Measurements from ENCODE around the gene SLC38A3.

DNA sequence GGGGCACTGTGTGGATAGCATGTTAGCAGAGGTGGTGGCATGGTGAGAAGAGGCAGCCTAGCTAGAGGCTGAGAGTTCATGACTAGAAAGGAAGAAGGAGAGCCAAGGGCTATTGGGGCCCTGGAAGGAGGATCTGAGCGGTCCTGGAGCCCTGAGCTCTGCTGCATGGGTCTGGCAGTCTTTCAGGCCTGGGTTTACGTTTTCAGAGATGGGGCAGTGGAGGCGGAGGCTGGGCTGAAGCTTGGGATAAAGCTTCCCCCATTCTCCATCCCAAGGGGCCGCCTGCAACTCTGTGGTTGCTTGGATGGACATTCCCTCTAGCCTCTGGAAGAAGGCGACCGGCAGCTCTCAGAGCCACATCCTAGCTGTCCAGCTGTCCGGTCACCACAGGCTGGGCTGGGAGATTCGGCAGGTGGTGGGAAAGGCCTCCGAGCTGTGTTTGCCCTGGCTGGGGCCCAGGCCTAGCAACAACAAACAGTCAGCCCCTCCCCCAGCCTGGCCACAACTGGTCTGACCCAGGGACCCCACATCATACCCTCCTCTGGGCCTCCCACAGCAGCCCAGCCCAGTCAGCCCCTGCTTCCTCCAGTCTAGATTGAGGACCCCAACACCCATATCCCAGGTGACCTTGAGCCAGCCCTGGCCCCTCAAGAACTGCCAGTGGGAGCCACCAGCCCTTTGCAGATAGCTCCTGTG is 1.8 kb upstream of the SLC38A3 start:
- TF ChIP-seq BCL6 (CRISPR knock-in tag; IDR thresholded peaks at IDR 0.05): no peak
- TF ChIP-seq TFAP4 (CRISPR knock-in tag; IDR thresholded peaks at IDR 0.05; ENCODE audit: borderline replicate concordance): no peak
- no peak for TF ChIP-seq POLR2A (conservative IDR thresholded peaks at IDR 0.05)
- no peak for TF ChIP-seq TAF1 (IDR thresholded peaks at IDR 0.05; ENCODE audit: control insufficient read depth, extremely low read depth, insufficient read depth, low read length, severe bottlenecking)
- TF ChIP-seq ZBTB34 (CRISPR knock-in tag; IDR thresholded peaks at IDR 0.05): no peak
- TF ChIP-seq CTCF (IDR thresholded peaks at IDR 0.05 in 2 of 3, conservative IDR thresholded peaks at IDR 0.05 in 1 of 3; ENCODE audit: insufficient read depth in 2 of 3, low read depth in 1 of 3, low read length in 3 of 3): no peak
- TF ChIP-seq CHD2 (IDR thresholded peaks at IDR 0.05; ENCODE audit: low read depth, low read length): no peak
- no peak for TF ChIP-seq USF2 (CRISPR knock-in tag; IDR thresholded peaks at IDR 0.05)

Data from K562 (cell line).